Neural cell (in vitro differentiated cells): ENCODE results near the gene PBX1. TPM values are rescaled to one million over a fixed set of nuclear protein-coding genes. Genes with fewer than 3 reads are reported as not detected.

Experiments used
- H2AFZ ChIP-seq: fragments of 200-600, 300-800 bp; sonication (generic), shearing (Covaris generic); 2 replicates; pipeline ENCODE4 v1.6.0; 2014; ENCODE audit warnings: low read depth, mild to moderate bottlenecking, antibody characterized with exemption, low read length, moderate library complexity
- H3F3A ChIP-seq: fragments of 200-600 bp; shearing (Covaris generic); 2 replicates; pipeline ENCODE4 v1.6.1; 2016; ENCODE audit warnings: mild to moderate bottlenecking, moderate library complexity, mixed read lengths, antibody characterized with exemption, low read length; ENCODE audit not compliant: insufficient read depth, poor library complexity, severe bottlenecking
- H3K27ac ChIP-seq: fragments of 200-600, 300-800 bp; sonication (generic), shearing (Covaris generic); 2 replicates; pipeline ENCODE4 v1.5.1; 2014; ENCODE audit warnings: mild to moderate bottlenecking, low read length, moderate library complexity
- H3K27me3 ChIP-seq: fragments of 300-800, 200-600 bp; sonication (generic), shearing (Covaris generic); 2 replicates; pipeline ENCODE4 v1.6.0; 2014; ENCODE audit warnings: mild to moderate bottlenecking, low read depth, low read length, moderate library complexity; ENCODE audit not compliant: insufficient read depth
- H3K36me3 ChIP-seq: fragments of 300-800, 200-600 bp; sonication (generic), shearing (Covaris generic); 2 replicates; pipeline ENCODE4 v1.5.1; 2014; ENCODE audit warnings: mild to moderate bottlenecking, antibody characterized with exemption, low read length, moderate library complexity; ENCODE audit not compliant: insufficient read depth
- H3K4me2 ChIP-seq: fragments of 300-800, 200-600 bp; sonication (generic), shearing (Covaris generic); 2 replicates; pipeline ENCODE4 v1.6.0; 2014; ENCODE audit warnings: mild to moderate bottlenecking, low read length
- H3K4me3 ChIP-seq: fragments of 300-800, 200-600 bp; sonication (generic), shearing (Covaris generic); 2 replicates; pipeline ENCODE4 v1.5.1; 2014; ENCODE audit warnings: mild to moderate bottlenecking, low read length, moderate library complexity
- H3K79me2 ChIP-seq: fragments of 200-600 bp; shearing (Covaris generic); replicated peaks from 2 replicates; pipeline ENCODE4 v1.6.0; 2014; ENCODE audit warnings: mild to moderate bottlenecking, low read length, moderate library complexity; ENCODE audit not compliant: insufficient read depth
- H3K9ac ChIP-seq: fragments of 300-800, 200-600 bp; sonication (generic), shearing (Covaris generic); 2 replicates; pipeline ENCODE4 v1.6.1; 2016; ENCODE audit warnings: mild to moderate bottlenecking, low read length, mixed read lengths
- H3K9me2 ChIP-seq: fragments of 200-600 bp; shearing (Covaris generic); 2 replicates; pipeline ENCODE4 v1.6.1; 2016; ENCODE audit warnings: mild to moderate bottlenecking, low read length, mixed read lengths; ENCODE audit not compliant: insufficient read depth
- H3K9me3 ChIP-seq: fragments of 200-600, 300-800 bp; sonication (generic), shearing (Covaris generic); 2 replicates; pipeline ENCODE4 v1.6.1; 2016; ENCODE audit warnings: mild to moderate bottlenecking, mixed run types, low read length, moderate library complexity, mixed read lengths
- H4K20me1 ChIP-seq: fragments of 200-600 bp; shearing (Covaris generic); 2 replicates; pipeline ENCODE4 v1.6.1; 2016; ENCODE audit warnings: mild to moderate bottlenecking, mixed run types; ENCODE audit not compliant: insufficient read depth
- CTCF ChIP-seq: fragments of 450-650 bp; IDR thresholded peaks from 2 replicates; pipeline ENCODE4 v1.5.1; 2014; ENCODE audit warnings: antibody characterized with exemption, mild to moderate bottlenecking, moderate library complexity; ENCODE audit not compliant: poor library complexity, severe bottlenecking
- EP300 ChIP-seq: fragments of 450-650 bp; conservative IDR thresholded peaks from 2 replicates; pipeline ENCODE4 v1.6.1; 2014; ENCODE audit warnings: antibody characterized with exemption, mild to moderate bottlenecking, moderate library complexity; ENCODE audit not compliant: poor library complexity, severe bottlenecking
- EZH2 ChIP-seq: fragments of 200-600, 300-800 bp; shearing (Covaris generic), sonication (generic); IDR thresholded peaks from 2 replicates; pipeline ENCODE4 v1.6.1; 2014; ENCODE audit warnings: antibody characterized with exemption, low read length, borderline replicate concordance, mild to moderate bottlenecking; ENCODE audit not compliant: insufficient read depth, poor library complexity, severe bottlenecking
- MXI1 ChIP-seq: fragments of 450-650 bp; conservative IDR thresholded peaks from 2 replicates; pipeline ENCODE4 v1.6.1; 2014; ENCODE audit warnings: antibody characterized with exemption, mild to moderate bottlenecking; ENCODE audit not compliant: poor library complexity, severe bottlenecking
- POLR2AphosphoS5 ChIP-seq: IDR thresholded peaks from 2 replicates; pipeline ENCODE4 v1.6.1; 2012
- RAD21 ChIP-seq: fragments of 450-650 bp; conservative IDR thresholded peaks from 2 replicates; pipeline ENCODE4 v1.6.1; 2014; ENCODE audit warnings: antibody characterized with exemption, mild to moderate bottlenecking, moderate library complexity
- REST ChIP-seq: IDR thresholded peaks from 2 replicates; pipeline ENCODE4 v1.6.1; 2012; ENCODE audit warnings: borderline replicate concordance
- SMC3 ChIP-seq: fragments of 450-650 bp; conservative IDR thresholded peaks from 2 replicates; pipeline ENCODE4 v1.6.1; 2014; ENCODE audit warnings: antibody characterized with exemption, mild to moderate bottlenecking, moderate library complexity; ENCODE audit not compliant: poor library complexity
- TAF1 ChIP-seq: IDR thresholded peaks from 2 replicates; pipeline ENCODE4 v1.6.1; 2012; ENCODE audit warnings: low read depth
- polyA plus RNA-seq: library from polyadenylated mRNA; depleted of rRNA; stranded (reverse); fragments of >200 nt; gene quantifications from 2 replicates; pipeline ENCODE4 v1.2.3, GENCODE V29; 2014

PBX1 gene
- polyA plus RNA-seq, 1 donor from 2014 or later: 42.4 TPM

- H3K9ac ChIP-seq: no peak overlapping the region
These were observed 51.7 kb downstream of the PBX1 start for GRCh38 chr1:164610538-164611222.

More at GRCh38 chr1:164610538-164611222, 51.7 kb downstream of the PBX1 start:
- TF ChIP-seq POLR2AphosphoS5 (no peak), SMC3 (no peak), EP300 (no peak), REST (no peak), CTCF (no peak), MXI1 (no peak), RAD21 (no peak), TAF1 (no peak), EZH2 (no peak)
- no peak overlapping the region for H3K4me3 ChIP-seq
- no peaks in the 10 kb centered on the region for H3K9me2 ChIP-seq
- H4K20me1 ChIP-seq: no peaks in the 10 kb centered on the region
- H3K36me3 ChIP-seq: no peaks in the 10 kb centered on the region
- no peak overlapping the region for H3K27ac ChIP-seq
- H3K4me2 ChIP-seq: no peak overlapping the region
- no peaks in the 10 kb centered on the region for H3K27me3 ChIP-seq
- no peak overlapping the region for H2AFZ ChIP-seq
- no peaks in the 10 kb centered on the region for H3K9me3 ChIP-seq
- H3K79me2 ChIP-seq: peaks cover 95% of the 10 kb centered on the region
- no peaks in the 10 kb centered on the region for H3F3A ChIP-seq
